H1 (cell line): Measurements from ENCODE around the gene DGKA. TPM values are rescaled to one million over a fixed set of nuclear protein-coding genes. Genes with fewer than 3 reads are reported as not detected.

ENCODE experiments used
- CTCF ChIA-PET: fragments of 300-600 bp; sonication (Branson Sonifier 250); formaldehyde crosslinking; loops from one replicate; lab custom pipeline; 2021; ENCODE audit not compliant: partially characterized antibody; lab: Charles Lee
- POLR2A ChIA-PET: fragments of 300-600 bp; sonication (Branson Sonifier 250); formaldehyde crosslinking; loops from one replicate; lab custom pipeline; 2021; ENCODE audit warnings: inconsistent platforms; ENCODE audit not compliant: partially characterized antibody; lab: Charles Lee
- DNase-seq, 2 experiments: peaks; one replicate each; pipeline versions ENCODE4 v3.0.0 to v3.0.0-alpha.2; 2010 to 2022; ENCODE audit warnings: low spot score in 2 of 2, low read depth in 1 of 2, mixed read lengths in 1 of 2
- FAIRE-seq: peaks from 2 replicates; lab custom pipeline; 2011; peaks lifted over from hg19 to GRCh38; lab: Jason Lieb, UNC
- H2AFZ ChIP-seq: 2 replicates; pipeline ENCODE4 v1.8.1; 2012; ENCODE audit warnings: low read length, inconsistent platforms
- H2AK5ac ChIP-seq: 2 replicates; pipeline ENCODE4 v1.6.1; 2013; ENCODE audit warnings: low read depth, low read length
- H2BK120ac ChIP-seq: replicated peaks from 2 replicates; pipeline ENCODE3; 2013; ENCODE audit warnings: low read depth, low read length, inconsistent platforms
- H2BK12ac ChIP-seq: 2 replicates; pipeline ENCODE4 v1.6.1; 2013; ENCODE audit warnings: low read depth, low read length
- H2BK15ac ChIP-seq: 2 replicates; pipeline ENCODE4 v1.6.1; 2013; ENCODE audit warnings: low read length
- H2BK20ac ChIP-seq: 2 replicates; pipeline ENCODE4 v1.6.1; 2013; ENCODE audit warnings: low read length
- H2BK5ac ChIP-seq: 2 replicates; pipeline ENCODE4 v1.6.1; 2013; ENCODE audit warnings: low read depth, low read length
- H3K14ac ChIP-seq: 2 replicates; pipeline ENCODE4 v1.6.1; 2013; ENCODE audit warnings: inconsistent platforms; ENCODE audit not compliant: insufficient read length
- H3K18ac ChIP-seq: 2 replicates; pipeline ENCODE4 v1.6.1; 2013; ENCODE audit warnings: low read length; ENCODE audit errors: extremely low read depth
- H3K23ac ChIP-seq: 2 replicates; pipeline ENCODE4 v1.6.1; 2013; ENCODE audit warnings: inconsistent platforms; ENCODE audit not compliant: insufficient read length
- H3K23me2 ChIP-seq: 2 replicates; pipeline ENCODE4 v1.6.1; 2013; ENCODE audit warnings: low read depth, low read length
- H3K27ac ChIP-seq: 2 replicates; pipeline ENCODE4 v1.6.1; 2011; ENCODE audit warnings: low read depth, low read length, inconsistent platforms
- H3K27me3 ChIP-seq, 4 experiments: replicated peaks in 1 of 4; 1 replicate in 1 of 4; 2 replicates in 3 of 4; pipeline versions ENCODE4 v1.6.1 to v1.8.1; 2011 to 2013; ENCODE audit warnings: low read length in 3 of 4, mild to moderate bottlenecking in 3 of 4, inconsistent platforms in 2 of 4, mixed read lengths in 2 of 4, moderate library complexity in 1 of 4; ENCODE audit not compliant: control insufficient read depth in 3 of 4, insufficient read depth in 3 of 4; ENCODE audit errors: extremely low read depth in 1 of 4
- H3K36me3 ChIP-seq, 4 experiments: 2 replicates each; pipeline versions ENCODE4 v1.6.1 to v1.8.1; 2011 to 2013; ENCODE audit warnings: mild to moderate bottlenecking in 4 of 4, low read length in 3 of 4, moderate library complexity in 2 of 4, control low read depth in 1 of 4, inconsistent platforms in 1 of 4; ENCODE audit not compliant: insufficient read depth in 4 of 4, control insufficient read depth in 2 of 4
- H3K4ac ChIP-seq: replicated peaks from 2 replicates; pipeline ENCODE3; 2013; ENCODE audit warnings: low read length, low read depth, mixed read lengths, inconsistent platforms; ENCODE audit not compliant: insufficient read length
- H3K4me1 ChIP-seq, 4 experiments: replicated peaks in 1 of 4; 1 replicate in 1 of 4; 2 replicates in 3 of 4; pipeline versions ENCODE4 v1.6.1 to v1.8.1; 2011 to 2013; ENCODE audit warnings: low read length in 3 of 4, inconsistent platforms in 2 of 4, mixed read lengths in 1 of 4; ENCODE audit not compliant: insufficient read depth in 4 of 4, control insufficient read depth in 3 of 4
- H3K4me2 ChIP-seq, 2 experiments: 2 replicates each; pipeline versions ENCODE4 v1.6.1 to v1.8.1; 2011 to 2013; ENCODE audit warnings: low read depth in 2 of 2, low read length in 2 of 2, control low read depth in 1 of 2, inconsistent platforms in 1 of 2, mild to moderate bottlenecking in 1 of 2; ENCODE audit not compliant: insufficient read depth in 1 of 2
- H3K4me3 ChIP-seq, 4 experiments: fragments of 200-600, 300-600 bp in 1 of 4; sonication (generic), shearing (Covaris generic), sonication (Bioruptor Twin) in 1 of 4; 2 replicates each; pipeline versions ENCODE4 v1.5.1 to v1.8.1; 2011 to 2016; ENCODE audit warnings: low read length in 4 of 4, low read depth in 3 of 4, control low read depth in 2 of 4, inconsistent platforms in 2 of 4, mild to moderate bottlenecking in 2 of 4, mixed read lengths in 1 of 4, moderate library complexity in 1 of 4; ENCODE audit not compliant: insufficient read depth in 2 of 4; ENCODE audit errors: extremely low read depth in 1 of 4
- H3K56ac ChIP-seq: replicated peaks from 2 replicates; pipeline ENCODE3; 2013; ENCODE audit warnings: low read depth, mild to moderate bottlenecking, mixed read lengths, low read length, inconsistent platforms; ENCODE audit not compliant: insufficient read length
- H3K79me1 ChIP-seq: 2 replicates; pipeline ENCODE4 v1.6.1; 2013; ENCODE audit warnings: low read depth, low read length, control low read depth
- H3K79me2 ChIP-seq, 2 experiments: 2 replicates each; pipeline versions ENCODE4 v1.6.1 to v1.8.1; 2012 to 2013; ENCODE audit warnings: low read length in 2 of 2, mild to moderate bottlenecking in 2 of 2, inconsistent platforms in 1 of 2; ENCODE audit not compliant: insufficient read depth in 2 of 2, control insufficient read depth in 1 of 2
- H3K9ac ChIP-seq, 4 experiments: replicated peaks in 1 of 4; 1 replicate in 1 of 4; 2 replicates in 3 of 4; pipeline versions ENCODE4 v1.6.1 to v1.8.1; 2011 to 2013; ENCODE audit warnings: low read depth in 3 of 4, low read length in 3 of 4, control low read depth in 2 of 4, mild to moderate bottlenecking in 2 of 4, moderate library complexity in 2 of 4, inconsistent platforms in 1 of 4; ENCODE audit errors: extremely low read depth in 1 of 4
- H3K9me3 ChIP-seq, 2 experiments: 2 replicates each; pipeline versions ENCODE4 v1.6.1 to v1.8.1; 2012 to 2013; ENCODE audit warnings: mild to moderate bottlenecking in 2 of 2, moderate library complexity in 2 of 2, control low read depth in 1 of 2, inconsistent platforms in 1 of 2, low read depth in 1 of 2, low read length in 1 of 2, mixed read lengths in 1 of 2; ENCODE audit not compliant: insufficient read depth in 2 of 2
- H4K20me1 ChIP-seq, 2 experiments: replicated peaks in 1 of 2; 2 replicates each; pipeline versions ENCODE3 to v1.8.1; 2011 to 2013; ENCODE audit warnings: inconsistent platforms in 2 of 2, low read length in 2 of 2, mild to moderate bottlenecking in 1 of 2; ENCODE audit not compliant: insufficient read depth in 2 of 2, control insufficient read depth in 1 of 2
- H4K5ac ChIP-seq: 2 replicates; pipeline ENCODE4 v1.6.1; 2013; ENCODE audit warnings: low read length, low read depth, mixed read lengths, inconsistent platforms; ENCODE audit not compliant: insufficient read length
- H4K8ac ChIP-seq: 2 replicates; pipeline ENCODE4 v1.8.0; 2013; ENCODE audit warnings: mild to moderate bottlenecking, moderate library complexity, low read length, inconsistent platforms; ENCODE audit not compliant: insufficient read depth; ENCODE audit errors: extremely low read depth
- H4K91ac ChIP-seq: replicated peaks from 2 replicates; pipeline ENCODE3; 2013; ENCODE audit warnings: low read length, mixed read lengths, inconsistent platforms; ENCODE audit not compliant: insufficient read length
- CREB1 ChIP-seq: IDR thresholded peaks from 2 replicates; pipeline ENCODE4 v1.6.1; 2012; ENCODE audit warnings: inconsistent platforms
- GABPA ChIP-seq: IDR thresholded peaks from 2 replicates; pipeline ENCODE4 v1.6.1; 2011; ENCODE audit warnings: mild to moderate bottlenecking, low read length, moderate library complexity, borderline replicate concordance; ENCODE audit not compliant: insufficient read depth
- KDM4A ChIP-seq: IDR thresholded peaks from one replicate; pipeline ENCODE4 v1.7.1; 2012; ENCODE audit warnings: low read depth, mild to moderate bottlenecking, moderate library complexity, low read length, inconsistent platforms; ENCODE audit not compliant: severe bottlenecking
- PHF8 ChIP-seq: fragments of 200-600 bp; sonication (generic); conservative IDR thresholded peaks from 2 replicates; pipeline ENCODE4 v1.7.1; 2012; ENCODE audit warnings: low read depth, mild to moderate bottlenecking, inconsistent platforms, low read length, moderate library complexity
- POLR2A ChIP-seq, 2 experiments: IDR thresholded peaks; 1 replicate in 1 of 2; 2 replicates in 1 of 2; pipeline ENCODE4 v1.6.1; 2011; ENCODE audit warnings: low read depth in 2 of 2, low read length in 2 of 2, mild to moderate bottlenecking in 2 of 2; ENCODE audit errors: control extremely low read depth in 1 of 2
- TAF7 ChIP-seq: optimal IDR thresholded peaks from 2 replicates; pipeline ENCODE3; 2011; ENCODE audit warnings: low read depth, mild to moderate bottlenecking, inconsistent platforms, low read length, moderate library complexity, borderline replicate concordance
- WGBS, 2 experiments: shearing (Covaris generic) in 1 of 2; methylation state at CpG; one replicate each; pipeline versions ENCODE4 v1.1.6 to v1.1.7; 2013 to 2015; ENCODE audit warnings: low lambda C conversion rate in 2 of 2, mixed read lengths in 2 of 2, inconsistent platforms in 1 of 2, low coverage in 1 of 2, missing lambda C conversion rate in 1 of 2; ENCODE audit not compliant: insufficient replicate concordance in 2 of 2, insufficient coverage in 1 of 2, insufficient read length in 1 of 2; ENCODE audit errors: extremely low coverage in 1 of 2, missing lambda C conversion rate in 1 of 2; 5-methylcytosine and 5-hydroxymethylcytosine counted together
- polyA plus RNA-seq, 7 experiments: library from polyadenylated mRNA; depleted of rRNA in 3 of 7; stranded (reverse) in 5 of 7; unstranded in 2 of 7; fragments of >200 nt in 5 of 7; fragments of 200-250 nt in 2 of 7; gene quantifications; 1 replicate in 5 of 7; 2 replicates in 1 of 7; 4 replicates in 1 of 7; pipeline versions ENCODE4 v1.2.1 to v1.2.3, GENCODE V29; 2011 to 2013; ENCODE audit warnings: missing spikeins in 2 of 7, mixed read lengths in 2 of 7
- total RNA-seq: library from RNA; stranded (reverse); fragmentation: NEBNext Ultra II Directional; extraction: Animal tissue kit (Norgen Biotek cat#: 25700); gene quantifications from 2 replicates; pipeline ENCODE4 v1.2.1, GENCODE V29; 2021
- TF ChIP-seq, protein P1 (sequence below): IDR thresholded peaks from 2 replicates; pipeline ENCODE4 v1.6.1; 2012; ENCODE audit warnings: inconsistent platforms
- TF ChIP-seq, protein P2 (sequence below): IDR thresholded peaks from 2 replicates; pipeline ENCODE4 v1.6.1; 2012; ENCODE audit warnings: low read length, inconsistent platforms

DGKA gene
- total and polyA plus RNA-seq, 2 of the 8 experiments (the other 6 are each of a cell fraction or from before 2014, with no cell fraction given), result 15.9 to 18.0 TPM

DNA sequence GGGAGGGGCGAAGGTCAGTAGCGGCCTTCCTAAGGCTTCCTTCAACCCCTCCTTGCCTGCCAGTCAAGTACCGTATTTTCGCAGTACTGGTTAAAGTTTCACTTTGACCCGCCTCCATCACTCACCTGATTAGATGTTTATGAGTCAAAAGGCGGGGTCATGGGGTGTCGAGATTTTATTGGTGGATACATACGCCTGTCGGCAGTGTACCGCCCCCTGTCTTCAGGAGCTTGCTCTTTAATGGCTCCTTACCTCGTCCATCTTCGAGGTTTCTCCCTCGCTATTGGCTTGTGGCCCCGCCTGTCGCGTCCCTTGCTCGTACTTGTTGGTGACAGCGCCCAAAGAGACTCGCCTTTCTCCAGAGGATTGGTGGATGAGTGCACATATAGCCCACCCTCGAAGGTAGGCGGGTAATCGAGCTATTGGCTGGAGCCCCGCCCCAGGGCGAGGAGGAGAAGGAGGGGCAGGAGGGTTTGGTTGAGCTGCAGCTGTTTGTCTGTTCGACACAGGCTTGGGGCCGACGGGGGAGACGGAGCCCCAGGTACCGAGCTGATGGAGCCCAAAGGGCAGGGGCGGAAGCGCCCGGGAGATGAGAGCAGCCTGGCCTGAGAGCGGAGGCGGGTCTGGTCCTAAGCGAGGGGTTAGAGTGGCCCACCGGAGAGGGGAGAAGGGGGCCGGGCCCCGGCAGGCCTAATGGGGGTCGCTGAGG lies 42.8 kb downstream of the DGKA start, which contains the start of gene RAB5B:
RAB5B (plus strand) TSS at position 480 of the 709 bp plus-strand sequence. CDS start 12,883 bp downstream, outside the sequence.
- 2% methylated on average over 39 of the region's 39 CpGs; no CpG with 5 or more reads in 1 of the 2 experiments for WGBS, 2 experiments
- DNase-seq, result peak; percentile 94 to 100
- H4K91ac ChIP-seq, result peak within 1 kb of the TSS; percentile 88
- H3K79me2 ChIP-seq, result peaks cover 0 to 33% of the 10 kb centered on the region in 2 experiments; a peak in 3 of 4 replicates
- FAIRE-seq, result peak; percentile 98
- H2BK20ac ChIP-seq, result no peak within 1 kb of the TSS
- peak within 1 kb of the TSS; percentile 79 for H3K56ac ChIP-seq
- H3K4me2 ChIP-seq, result peak within 1 kb of the TSS; percentile 90 to 96
- ChIA-PET POLR2A (interaction anchor here (0.7 to 2.7 kb wide), 29 partner anchors 8 to 286 kb away, joined by 3 to 16 read pairs (median 4); partner anchors contain the start of genes DGKA, DNAJC14, ERBB3 and IKZF4), CTCF (interaction anchor here (1.2 to 2.6 kb wide), 7 partner anchors 10 to 235 kb away, joined by 3 to 14 read pairs (median 6); partner anchors contain the start of genes ORMDL2 and SARNP)
- H2BK5ac ChIP-seq, result peak within 1 kb of the TSS; percentile 53; the same call in 1 of the 2 replicates
- H3K27ac ChIP-seq, result peak within 1 kb of the TSS; percentile 12; the same call in 1 of the 2 replicates
- peaks cover 2 to 21% (median 13%) of the 10 kb centered on the region in 4 experiments; a peak in 5 of 8 replicates for H3K36me3 ChIP-seq
- H4K8ac ChIP-seq, result peak within 1 kb of the TSS; percentile 36; the same call in 1 of the 2 replicates
- H3K4me1 ChIP-seq, result peaks cover 0 to 4% (median 1%) of the 10 kb centered on the region in 4 experiments; a peak in 4 of 7 replicates
- no peak within 1 kb of the TSS for H2BK120ac ChIP-seq
- peak within 1 kb of the TSS; percentile 97 for H3K4ac ChIP-seq
- H2AFZ ChIP-seq, result no peak within 1 kb of the TSS
- H2BK15ac ChIP-seq, result peak within 1 kb of the TSS; percentile 74; the same call in 1 of the 2 replicates
- H3K18ac ChIP-seq, result peak within 1 kb of the TSS; percentile 62; the same call in 1 of the 2 replicates
- peaks cover 6% of the 10 kb centered on the region for H3K23me2 ChIP-seq
- H4K5ac ChIP-seq, result peak within 1 kb of the TSS; percentile 63
- H3K9ac ChIP-seq, result peak within 1 kb of the TSS; percentile 64 to 75 (median 72)
- peaks cover 2% of the 10 kb centered on the region; the same call in 1 of the 2 replicates for H3K79me1 ChIP-seq
- H2AK5ac ChIP-seq, result peak within 1 kb of the TSS; percentile 79; the same call in 1 of the 2 replicates
- H4K20me1 ChIP-seq, result peaks cover 0 to 3% of the 10 kb centered on the region in 2 experiments
- no peak within 1 kb of the TSS for H3K14ac ChIP-seq
- no peaks in the 10 kb centered on the region for H3K27me3 ChIP-seq
- peak within 1 kb of the TSS; percentile 65 to 93 (median 88) for H3K4me3 ChIP-seq
- no peaks in the 10 kb centered on the region for H3K9me3 ChIP-seq
- peak within 1 kb of the TSS; percentile 63 for H2BK12ac ChIP-seq
- H3K23ac ChIP-seq, result no peak within 1 kb of the TSS
- TF ChIP-seq CREB1 (peak; percentile 93), PHF8 (peak; percentile 92), TAF7 (peak; percentile 96), GABPA (peak; percentile 64; the same call in 1 of the 2 replicates), KDM4A (peak; percentile 82), POLR2A (IDR thresholded peaks at IDR 0.05; ENCODE audit: control extremely low read depth in 1 of 2, low read depth in 2 of 2, low read length in 2 of 2) (peak; percentile 88 to 93)
- TF ChIP-seq, protein P1, sequence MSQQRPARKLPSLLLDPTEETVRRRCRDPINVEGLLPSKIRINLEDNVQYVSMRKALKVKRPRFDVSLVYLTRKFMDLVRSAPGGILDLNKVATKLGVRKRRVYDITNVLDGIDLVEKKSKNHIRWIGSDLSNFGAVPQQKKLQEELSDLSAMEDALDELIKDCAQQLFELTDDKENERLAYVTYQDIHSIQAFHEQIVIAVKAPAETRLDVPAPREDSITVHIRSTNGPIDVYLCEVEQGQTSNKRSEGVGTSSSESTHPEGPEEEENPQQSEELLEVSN, result peak; percentile 41; the same call in 1 of the 2 replicates
- TF ChIP-seq, protein P2, sequence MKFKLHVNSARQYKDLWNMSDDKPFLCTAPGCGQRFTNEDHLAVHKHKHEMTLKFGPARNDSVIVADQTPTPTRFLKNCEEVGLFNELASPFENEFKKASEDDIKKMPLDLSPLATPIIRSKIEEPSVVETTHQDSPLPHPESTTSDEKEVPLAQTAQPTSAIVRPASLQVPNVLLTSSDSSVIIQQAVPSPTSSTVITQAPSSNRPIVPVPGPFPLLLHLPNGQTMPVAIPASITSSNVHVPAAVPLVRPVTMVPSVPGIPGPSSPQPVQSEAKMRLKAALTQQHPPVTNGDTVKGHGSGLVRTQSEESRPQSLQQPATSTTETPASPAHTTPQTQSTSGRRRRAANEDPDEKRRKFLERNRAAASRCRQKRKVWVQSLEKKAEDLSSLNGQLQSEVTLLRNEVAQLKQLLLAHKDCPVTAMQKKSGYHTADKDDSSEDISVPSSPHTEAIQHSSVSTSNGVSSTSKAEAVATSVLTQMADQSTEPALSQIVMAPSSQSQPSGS, result peak; percentile 64
